Smooth muscle cell (in vitro differentiated cells): ENCODE measurements around the gene LRRC4B. TPM values are rescaled to one million over a fixed set of nuclear protein-coding genes. Genes with fewer than 3 reads are reported as not detected.

Source experiments
- DNase-seq: peaks from one replicate; lab custom pipeline; 2025; ENCODE audit not compliant: unreplicated experiment; lab: John Stamatoyannopoulos, UW
- H2AFZ ChIP-seq: fragments of 200-600 bp; sonication (generic); 2 replicates; pipeline ENCODE4 v1.6.0; 2016; ENCODE audit warnings: antibody characterized with exemption, low read depth, mild to moderate bottlenecking
- H3F3A ChIP-seq: fragments of 200-600 bp; sonication (generic); 2 replicates; pipeline ENCODE4 v1.6.0; 2017; ENCODE audit warnings: antibody characterized with exemption, low read depth
- H3K27ac ChIP-seq: fragments of 200-600 bp; sonication (generic); 2 replicates; pipeline ENCODE4 v1.5.1; 2016; ENCODE audit warnings: low read depth, mild to moderate bottlenecking
- H3K27me3 ChIP-seq: fragments of 200-600 bp; sonication (generic); 2 replicates; pipeline ENCODE4 v1.6.1; 2016; ENCODE audit warnings: low read depth, mild to moderate bottlenecking
- H3K36me3 ChIP-seq: fragments of 200-600 bp; sonication (generic); 2 replicates; pipeline ENCODE4 v1.5.1; 2016; ENCODE audit warnings: low read depth
- H3K4me1 ChIP-seq: fragments of 200-600 bp; sonication (generic); 2 replicates; pipeline ENCODE4 v1.5.1; 2016; ENCODE audit warnings: low read depth
- H3K4me2 ChIP-seq: fragments of 200-600 bp; sonication (generic); 2 replicates; pipeline ENCODE4 v1.6.0; 2016; ENCODE audit warnings: mild to moderate bottlenecking
- H3K4me3 ChIP-seq: fragments of 200-600 bp; sonication (generic); 2 replicates; pipeline ENCODE4 v1.5.1; 2016; ENCODE audit warnings: mild to moderate bottlenecking
- H3K79me2 ChIP-seq: fragments of 200-600 bp; sonication (generic); 2 replicates; pipeline ENCODE4 v1.6.0; 2016; ENCODE audit warnings: low read depth, mild to moderate bottlenecking
- H3K9ac ChIP-seq: fragments of 200-600 bp; sonication (generic); 2 replicates; pipeline ENCODE4 v1.6.0; 2016; ENCODE audit warnings: low read depth
- H3K9me3 ChIP-seq: fragments of 200-600 bp; sonication (generic); replicated peaks from 2 replicates; pipeline ENCODE4 v1.5.1; 2016; ENCODE audit warnings: low read depth
- H4K20me1 ChIP-seq: fragments of 200-600 bp; sonication (generic); 2 replicates; pipeline ENCODE4 v1.6.0; 2016; ENCODE audit warnings: low read depth
- WGBS: methylation state at CpG from one replicate; pipeline ENCODE4 v1.1.7; 2016; ENCODE audit warnings: low lambda C conversion rate; 5-methylcytosine and 5-hydroxymethylcytosine counted together
- polyA plus RNA-seq: library from polyadenylated mRNA; unstranded; fragments of >200 nt; fragmentation: Nextera tagmentation; extraction: Ambion mirVana; gene quantifications from 2 replicates; pipeline ENCODE4 v1.2.1, GENCODE V29; 2016
- total RNA-seq: library from RNA; depleted of rRNA; stranded (reverse); fragments of >200 nt; gene quantifications from 2 replicates; pipeline ENCODE4 v1.2.3, GENCODE V29; 2014
- TF ChIP-seq, protein P1 (sequence below): fragments of 200-600 bp; sonication (generic); IDR thresholded peaks from 2 replicates; pipeline ENCODE4 v1.5.1; 2017; ENCODE audit warnings: borderline replicate concordance, mild to moderate bottlenecking, antibody characterized with exemption; ENCODE audit not compliant: insufficient read depth, poor library complexity, severe bottlenecking

The LRRC4B gene
- total and polyA plus RNA-seq, 2 experiments from 2014 or later: 1.7 to 8.6 TPM

DNA sequence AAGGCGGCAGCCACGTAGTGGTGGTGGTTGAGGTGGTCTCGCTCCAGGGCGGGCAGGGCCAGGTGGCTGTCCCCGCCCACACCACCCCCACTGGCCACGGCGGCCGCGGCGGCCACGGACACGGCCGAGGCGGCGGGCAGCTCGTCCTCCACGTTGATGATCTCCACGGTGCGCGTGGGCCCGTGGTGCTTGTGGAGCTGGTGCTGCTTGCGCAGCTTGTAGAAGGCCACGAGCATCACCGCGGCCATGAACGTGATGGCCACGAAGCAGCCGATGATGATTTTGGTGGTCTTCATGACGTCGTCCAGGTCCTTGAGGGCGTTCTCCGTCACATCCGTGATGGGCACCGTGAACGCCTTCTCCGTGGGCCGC is 50.5 kb downstream of the LRRC4B start:
- WGBS: 98% methylated on average over 36 of the region's 37 CpGs
- Histone ChIP-seq H3K9me3 (no peaks in the 10 kb centered on the region), H3K27me3 (no peaks in the 10 kb centered on the region), H3K4me2 (no peak overlapping the region), H3K4me1 (no peaks in the 10 kb centered on the region), H3F3A (no peaks in the 10 kb centered on the region), H2AFZ (no peak overlapping the region), H3K27ac (no peak overlapping the region), H3K4me3 (no peak overlapping the region), H4K20me1 (no peaks in the 10 kb centered on the region), H3K36me3 (no peaks in the 10 kb centered on the region), H3K9ac (no peak overlapping the region), H3K79me2 (no peaks in the 10 kb centered on the region)
- TF ChIP-seq, protein P1, sequence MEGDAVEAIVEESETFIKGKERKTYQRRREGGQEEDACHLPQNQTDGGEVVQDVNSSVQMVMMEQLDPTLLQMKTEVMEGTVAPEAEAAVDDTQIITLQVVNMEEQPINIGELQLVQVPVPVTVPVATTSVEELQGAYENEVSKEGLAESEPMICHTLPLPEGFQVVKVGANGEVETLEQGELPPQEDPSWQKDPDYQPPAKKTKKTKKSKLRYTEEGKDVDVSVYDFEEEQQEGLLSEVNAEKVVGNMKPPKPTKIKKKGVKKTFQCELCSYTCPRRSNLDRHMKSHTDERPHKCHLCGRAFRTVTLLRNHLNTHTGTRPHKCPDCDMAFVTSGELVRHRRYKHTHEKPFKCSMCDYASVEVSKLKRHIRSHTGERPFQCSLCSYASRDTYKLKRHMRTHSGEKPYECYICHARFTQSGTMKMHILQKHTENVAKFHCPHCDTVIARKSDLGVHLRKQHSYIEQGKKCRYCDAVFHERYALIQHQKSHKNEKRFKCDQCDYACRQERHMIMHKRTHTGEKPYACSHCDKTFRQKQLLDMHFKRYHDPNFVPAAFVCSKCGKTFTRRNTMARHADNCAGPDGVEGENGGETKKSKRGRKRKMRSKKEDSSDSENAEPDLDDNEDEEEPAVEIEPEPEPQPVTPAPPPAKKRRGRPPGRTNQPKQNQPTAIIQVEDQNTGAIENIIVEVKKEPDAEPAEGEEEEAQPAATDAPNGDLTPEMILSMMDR: no peak
- no peak for DNase-seq

DNA sequence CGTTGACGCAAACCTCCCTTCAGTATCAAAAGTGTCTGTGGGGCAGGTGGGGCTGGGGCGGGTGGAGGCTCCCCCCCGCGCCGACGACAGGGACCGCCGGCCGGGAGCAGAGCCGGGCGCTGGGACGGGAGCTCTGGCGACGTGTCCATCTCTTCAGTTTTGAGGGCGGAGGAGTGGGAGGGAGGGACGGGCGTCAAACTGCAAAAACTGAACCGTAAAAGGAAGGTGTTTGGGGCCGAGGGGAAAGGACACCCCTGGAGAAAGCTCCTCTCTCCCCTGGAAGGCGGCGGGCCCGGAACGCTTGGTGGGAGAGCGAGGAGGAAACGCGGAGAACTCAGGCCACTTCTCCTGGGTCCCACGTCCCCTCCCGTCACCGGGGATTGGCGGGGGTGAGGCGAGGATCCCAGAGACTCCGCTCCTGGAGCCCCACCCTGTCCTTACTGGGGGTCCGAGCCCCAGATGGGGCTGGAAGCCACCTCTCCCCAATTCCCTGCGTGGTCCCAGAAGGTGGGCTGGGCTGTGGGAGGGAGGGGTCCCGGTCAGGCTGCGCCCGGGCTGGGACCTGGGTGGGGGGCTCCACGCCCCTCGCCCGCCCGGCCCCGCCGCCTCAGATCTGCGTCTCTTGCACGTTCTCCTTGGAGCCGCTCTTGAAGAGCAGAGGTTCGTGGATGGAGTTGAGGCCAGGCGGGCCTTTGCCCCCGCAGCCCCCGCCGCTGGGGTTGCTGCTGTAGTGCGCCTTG is 51.1 kb downstream of the LRRC4B start:
- H3K9ac ChIP-seq: no peak overlapping the region
- H3K4me2 ChIP-seq: no peak overlapping the region

DNA sequence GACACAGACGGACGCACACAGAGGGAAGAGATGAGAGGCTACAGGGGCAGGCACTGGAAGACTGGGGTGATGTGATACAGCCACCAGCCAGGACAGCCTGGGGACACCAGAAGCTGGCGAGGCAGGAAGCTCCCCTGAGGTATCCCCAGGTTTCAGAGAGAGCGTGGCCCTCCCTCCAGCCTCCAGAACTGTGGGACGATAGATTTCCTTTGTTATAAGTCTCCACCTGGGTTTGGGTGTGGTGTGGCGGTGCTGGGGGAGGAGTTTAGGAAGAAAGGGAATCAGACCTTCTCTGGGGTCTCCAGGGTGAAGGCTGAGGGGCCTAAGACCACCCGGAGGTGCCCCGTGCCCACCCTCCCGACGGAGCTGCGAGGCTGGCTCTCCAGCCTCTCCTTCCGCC is 51.8 kb downstream of the LRRC4B start:
- Histone ChIP-seq H3K4me2 (no peak overlapping the region), H3K27me3 (no peaks in the 10 kb centered on the region), H3K36me3 (no peaks in the 10 kb centered on the region), H3F3A (no peaks in the 10 kb centered on the region), H3K9ac (no peak overlapping the region), H3K4me3 (no peak overlapping the region), H3K4me1 (no peaks in the 10 kb centered on the region), H3K27ac (no peak overlapping the region), H2AFZ (no peak overlapping the region), H3K9me3 (no peaks in the 10 kb centered on the region), H4K20me1 (no peaks in the 10 kb centered on the region), H3K79me2 (no peaks in the 10 kb centered on the region)
- 73% methylated on average over 10 of the region's 12 CpGs for WGBS
- TF ChIP-seq, protein P1: no peak
- DNase-seq: no peak

More for the DNA sequence above, 51.1 kb downstream of the LRRC4B start:
- no peaks in the 10 kb centered on the region for H3K4me1 ChIP-seq
- H2AFZ ChIP-seq: no peak overlapping the region
- WGBS: 84% methylated on average over 18 of the region's 53 CpGs
- H4K20me1 ChIP-seq: no peaks in the 10 kb centered on the region
- H3K9me3 ChIP-seq: no peaks in the 10 kb centered on the region
- DNase-seq: no peak
- no peaks in the 10 kb centered on the region for H3K27me3 ChIP-seq
- TF ChIP-seq, protein P1: no peak
- H3K36me3 ChIP-seq: no peaks in the 10 kb centered on the region
- no peaks in the 10 kb centered on the region for H3F3A ChIP-seq
- no peaks in the 10 kb centered on the region for H3K79me2 ChIP-seq
- no peak overlapping the region for H3K4me3 ChIP-seq
- H3K27ac ChIP-seq: no peak overlapping the region

DNA sequence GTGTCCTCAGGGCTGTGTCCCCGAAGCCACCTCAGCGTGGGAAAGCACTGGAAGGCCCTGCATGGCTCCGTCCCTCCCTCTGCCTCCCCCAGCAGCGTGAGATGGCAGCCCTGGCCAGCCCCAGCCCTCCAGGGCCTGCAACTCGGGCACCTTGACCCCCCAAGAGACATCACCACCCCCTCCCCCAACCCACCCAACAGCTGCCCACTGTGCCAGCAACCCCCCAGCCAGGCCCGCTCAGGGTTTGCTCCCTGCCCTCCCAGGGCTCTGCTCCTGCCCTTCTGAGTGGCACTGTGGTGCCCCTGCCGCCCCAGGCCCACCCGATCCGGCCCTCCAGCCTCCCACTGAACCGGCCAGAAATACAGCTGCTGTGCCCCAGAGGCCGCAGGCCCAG is 53.1 kb downstream of the LRRC4B start:
- Histone ChIP-seq H4K20me1 (no peaks in the 10 kb centered on the region), H3K4me2 (no peak overlapping the region), H3F3A (no peaks in the 10 kb centered on the region), H3K27ac (no peak overlapping the region), H3K4me1 (peaks cover 2% of the 10 kb centered on the region), H3K36me3 (no peaks in the 10 kb centered on the region), H3K9me3 (no peaks in the 10 kb centered on the region), H3K4me3 (no peak overlapping the region), H3K9ac (no peak overlapping the region), H3K27me3 (no peaks in the 10 kb centered on the region), H3K79me2 (no peaks in the 10 kb centered on the region), H2AFZ (no peak overlapping the region)
- no peak for DNase-seq
- 75% methylated on average over 4 of the region's 11 CpGs for WGBS
- TF ChIP-seq, protein P1: no peak
